Chondrocyte (in vitro differentiated cells): Measurements from ENCODE around the gene MPZL1. TPM values are rescaled to one million over a fixed set of nuclear protein-coding genes. Genes with fewer than 3 reads are reported as not detected.

Experiments used
- DNase-seq: peaks from one replicate; pipeline ENCODE4 v3.0.0; 2021; ENCODE audit warnings: mixed read lengths, low spot score
- H3K27ac Mint-ChIP-seq: one replicate; pipeline ENCODE4 v1.8.0; 2021; ENCODE audit warnings: mild to moderate bottlenecking, moderate library complexity, mixed read lengths; ENCODE audit not compliant: unreplicated experiment
- H3K27me3 Mint-ChIP-seq: 2 replicates; pipeline ENCODE4 v1.8.0; 2021; ENCODE audit warnings: low read depth, mixed read lengths
- H3K36me3 Mint-ChIP-seq: 2 replicates; pipeline ENCODE4 v1.8.0; 2021; ENCODE audit warnings: low read depth, mixed read lengths
- H3K4me1 Mint-ChIP-seq: 2 replicates; pipeline ENCODE4 v1.8.0; 2021; ENCODE audit warnings: low read depth, mild to moderate bottlenecking, mixed read lengths
- H3K4me3 Mint-ChIP-seq: one replicate; pipeline ENCODE4 v1.8.0; 2021; ENCODE audit warnings: mild to moderate bottlenecking, moderate library complexity, mixed read lengths; ENCODE audit not compliant: unreplicated experiment
- H3K9me3 Mint-ChIP-seq: 2 replicates; pipeline ENCODE4 v1.8.0; 2021; ENCODE audit warnings: low read depth, mixed read lengths
- total RNA-seq: library from RNA; stranded (reverse); gene quantifications from 3 replicates; pipeline ENCODE4 v1.2.1, GENCODE V29; 2021
- TF ChIP-seq, protein P1 (sequence below): fragments of 200-600 bp; sonication (generic); IDR thresholded peaks from 2 replicates; pipeline ENCODE4 v1.5.0; 2021; ENCODE audit warnings: antibody characterized with exemption, mild to moderate bottlenecking, moderate library complexity

The MPZL1 gene
- total RNA-seq, 1 donor from 2014 or later: 198 TPM

- TF ChIP-seq, protein P1, sequence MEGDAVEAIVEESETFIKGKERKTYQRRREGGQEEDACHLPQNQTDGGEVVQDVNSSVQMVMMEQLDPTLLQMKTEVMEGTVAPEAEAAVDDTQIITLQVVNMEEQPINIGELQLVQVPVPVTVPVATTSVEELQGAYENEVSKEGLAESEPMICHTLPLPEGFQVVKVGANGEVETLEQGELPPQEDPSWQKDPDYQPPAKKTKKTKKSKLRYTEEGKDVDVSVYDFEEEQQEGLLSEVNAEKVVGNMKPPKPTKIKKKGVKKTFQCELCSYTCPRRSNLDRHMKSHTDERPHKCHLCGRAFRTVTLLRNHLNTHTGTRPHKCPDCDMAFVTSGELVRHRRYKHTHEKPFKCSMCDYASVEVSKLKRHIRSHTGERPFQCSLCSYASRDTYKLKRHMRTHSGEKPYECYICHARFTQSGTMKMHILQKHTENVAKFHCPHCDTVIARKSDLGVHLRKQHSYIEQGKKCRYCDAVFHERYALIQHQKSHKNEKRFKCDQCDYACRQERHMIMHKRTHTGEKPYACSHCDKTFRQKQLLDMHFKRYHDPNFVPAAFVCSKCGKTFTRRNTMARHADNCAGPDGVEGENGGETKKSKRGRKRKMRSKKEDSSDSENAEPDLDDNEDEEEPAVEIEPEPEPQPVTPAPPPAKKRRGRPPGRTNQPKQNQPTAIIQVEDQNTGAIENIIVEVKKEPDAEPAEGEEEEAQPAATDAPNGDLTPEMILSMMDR: no peak
- H3K27me3 Mint-ChIP-seq: no peaks in the 10 kb centered on the region
- no peaks in the 10 kb centered on the region for H3K36me3 Mint-ChIP-seq
- no peak overlapping the region for H3K27ac Mint-ChIP-seq
- no peak overlapping the region for H3K4me3 Mint-ChIP-seq
- no peak for DNase-seq
- H3K9me3 Mint-ChIP-seq: no peaks in the 10 kb centered on the region
- peaks cover 3% of the 10 kb centered on the region for H3K4me1 Mint-ChIP-seq
Measured at GRCh38 chr1:167676205-167676915, 45.4 kb upstream of the MPZL1 start.

GRCh38 chr1:167676916-167677848 is 44.6 kb upstream of the MPZL1 start:
- Mint-ChIP-seq H3K36me3 (no peaks in the 10 kb centered on the region), H3K27me3 (no peaks in the 10 kb centered on the region), H3K9me3 (no peaks in the 10 kb centered on the region), H3K4me1 (peaks cover 8% of the 10 kb centered on the region), H3K27ac (no peak overlapping the region), H3K4me3 (no peak overlapping the region)
- TF ChIP-seq, protein P1: no peak
- DNase-seq: no peak

GRCh38 chr1:167678422-167678821 is 43.4 kb upstream of the MPZL1 start:
- no peak for DNase-seq
- Mint-ChIP-seq H3K9me3 (no peaks in the 10 kb centered on the region), H3K36me3 (no peaks in the 10 kb centered on the region), H3K4me1 (peaks cover 10% of the 10 kb centered on the region), H3K27ac (no peak overlapping the region), H3K27me3 (no peaks in the 10 kb centered on the region), H3K4me3 (no peak overlapping the region)
- TF ChIP-seq, protein P1: no peak

DNA sequence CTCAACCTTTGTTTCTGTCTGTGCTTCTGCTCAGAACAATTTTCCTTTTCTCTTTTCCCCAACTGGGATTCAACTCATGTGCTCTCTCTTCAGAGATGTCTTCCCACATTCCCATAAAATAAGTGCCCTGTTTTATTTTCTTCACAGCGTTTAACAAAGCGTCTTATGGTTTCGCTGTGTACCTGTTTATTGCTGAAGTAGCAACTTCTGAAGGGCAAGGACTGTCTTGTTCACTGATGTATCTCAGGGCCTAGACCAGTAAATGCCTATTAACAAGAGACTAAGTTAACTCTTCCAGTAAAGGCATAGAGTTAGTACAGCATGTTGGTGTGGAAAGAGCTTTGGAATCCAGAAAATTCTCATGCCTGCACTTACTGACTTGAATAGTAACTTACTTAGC is 42.9 kb upstream of the MPZL1 start:
- peaks cover 14% of the 10 kb centered on the region for H3K4me1 Mint-ChIP-seq
- no peaks in the 10 kb centered on the region for H3K36me3 Mint-ChIP-seq
- no peaks in the 10 kb centered on the region for H3K27me3 Mint-ChIP-seq
- H3K4me3 Mint-ChIP-seq: no peak overlapping the region
- TF ChIP-seq, protein P1: no peak
- no peaks in the 10 kb centered on the region for H3K9me3 Mint-ChIP-seq
- DNase-seq: no peak
- no peak overlapping the region for H3K27ac Mint-ChIP-seq

GRCh38 chr1:167679714-167680113 is 42.1 kb upstream of the MPZL1 start:
- no peak overlapping the region for H3K27ac Mint-ChIP-seq
- no peak overlapping the region for H3K4me3 Mint-ChIP-seq
- TF ChIP-seq, protein P1: no peak
- peaks cover 20% of the 10 kb centered on the region for H3K4me1 Mint-ChIP-seq
- no peak for DNase-seq
- H3K36me3 Mint-ChIP-seq: no peaks in the 10 kb centered on the region
- no peaks in the 10 kb centered on the region for H3K27me3 Mint-ChIP-seq
- no peaks in the 10 kb centered on the region for H3K9me3 Mint-ChIP-seq
